OCI-LY3 (cell line): Measurements from ENCODE around the gene CCDC178.

Experiments
- H2AFZ ChIP-seq: fragments of 200-600, 300-600 bp; shearing (Covaris generic); 2 replicates; pipeline ENCODE4 v1.6.0; 2014; ENCODE audit warnings: antibody characterized with exemption, low read depth, low read length
- H3K27ac ChIP-seq: fragments of 200-600, 300-600 bp; sonication (generic); 2 replicates; pipeline ENCODE4 v1.5.1; 2014; ENCODE audit warnings: mild to moderate bottlenecking, low read length, moderate library complexity, mixed read lengths
- H3K27me3 ChIP-seq: fragments of 200-600, 300-600 bp; sonication (generic); 2 replicates; pipeline ENCODE4 v1.6.1; 2014; ENCODE audit warnings: low read depth, low read length, mixed read lengths
- H3K36me3 ChIP-seq: fragments of 200-600, 300-600 bp; sonication (generic); replicated peaks from 2 replicates; pipeline ENCODE3; 2014; ENCODE audit warnings: low read depth, low read length, mixed read lengths
- H3K4me1 ChIP-seq: fragments of 300-600, 200-600 bp; sonication (generic); 2 replicates; pipeline ENCODE4 v1.6.1; 2014; ENCODE audit warnings: low read length, mixed read lengths
- H3K4me2 ChIP-seq: fragments of 200-600, 300-600 bp; sonication (generic); 2 replicates; pipeline ENCODE4 v1.6.1; 2014; ENCODE audit warnings: low read length, mixed read lengths
- H3K4me3 ChIP-seq: fragments of 300-600, 200-600 bp; sonication (generic); 2 replicates; pipeline ENCODE4 v1.5.1; 2014; ENCODE audit warnings: antibody characterized with exemption, mild to moderate bottlenecking, low read length, moderate library complexity
- H3K79me2 ChIP-seq: fragments of 300-600, 200-600 bp; shearing (Covaris generic); 2 replicates; pipeline ENCODE4 v1.6.1; 2014; ENCODE audit warnings: mild to moderate bottlenecking, low read length, mixed read lengths
- H3K9ac ChIP-seq: fragments of 300-600, 200-600 bp; shearing (Covaris generic); 2 replicates; pipeline ENCODE4 v1.6.0; 2014; ENCODE audit warnings: mild to moderate bottlenecking, low read length, moderate library complexity
- H3K9me3 ChIP-seq: fragments of 200-600, 300-600 bp; shearing (Covaris generic); 2 replicates; pipeline ENCODE4 v1.6.1; 2014; ENCODE audit warnings: low read length, mixed read lengths; ENCODE audit not compliant: insufficient read depth
- H4K20me1 ChIP-seq: fragments of 200-600, 300-600 bp; sonication (generic); 2 replicates; pipeline ENCODE4 v1.6.1; 2016; ENCODE audit warnings: low read length, mixed read lengths; ENCODE audit not compliant: insufficient read depth
- CTCF ChIP-seq: fragments of 200-600, 300-600 bp; sonication (generic); IDR thresholded peaks from 2 replicates; pipeline ENCODE4 v1.5.1; 2014; ENCODE audit warnings: antibody characterized with exemption, low read length, low read depth
- EZH2phosphoT487 ChIP-seq: fragments of 200-600 bp; shearing (Covaris generic); IDR thresholded peaks from 2 replicates; pipeline ENCODE4 v1.6.1; 2018; ENCODE audit warnings: antibody characterized with exemption, mixed run types, low read depth

Gene CCDC178

GRCh38 chr18:33116376-33116775, 324.1 kb downstream of the CCDC178 start:
- Histone ChIP-seq H3K4me3 (no peak overlapping the region), H3K79me2 (no peaks in the 10 kb centered on the region), H3K4me1 (no peaks in the 10 kb centered on the region), H3K9me3 (no peaks in the 10 kb centered on the region), H2AFZ (no peak overlapping the region), H4K20me1 (no peaks in the 10 kb centered on the region), H3K27me3 (no peaks in the 10 kb centered on the region), H3K36me3 (no peaks in the 10 kb centered on the region), H3K27ac (no peak overlapping the region), H3K9ac (no peak overlapping the region), H3K4me2 (no peak overlapping the region)
- TF ChIP-seq CTCF (no peak), EZH2phosphoT487 (no peak)

- no peaks in the 10 kb centered on the region for H3K9me3 ChIP-seq
- no peak for TF ChIP-seq CTCF
- no peak for TF ChIP-seq EZH2phosphoT487
- H3K27ac ChIP-seq = no peak overlapping the region
- no peaks in the 10 kb centered on the region for H3K36me3 ChIP-seq
- H3K79me2 ChIP-seq = no peaks in the 10 kb centered on the region
- H4K20me1 ChIP-seq = no peaks in the 10 kb centered on the region
- no peak overlapping the region for H2AFZ ChIP-seq
- no peak overlapping the region for H3K9ac ChIP-seq
- H3K4me3 ChIP-seq = no peak overlapping the region
- H3K4me1 ChIP-seq = no peaks in the 10 kb centered on the region
- no peaks in the 10 kb centered on the region for H3K27me3 ChIP-seq
- H3K4me2 ChIP-seq = no peak overlapping the region
Observed at GRCh38 chr18:33115917-33116316, 324.6 kb downstream of the CCDC178 start.

GRCh38 chr18:33115476-33115875, 325.0 kb downstream of the CCDC178 start:
- Histone ChIP-seq H3K4me1 (no peaks in the 10 kb centered on the region), H3K4me3 (no peak overlapping the region), H3K9me3 (no peaks in the 10 kb centered on the region), H3K9ac (no peak overlapping the region), H2AFZ (no peak overlapping the region), H3K36me3 (no peaks in the 10 kb centered on the region), H3K4me2 (no peak overlapping the region), H3K27me3 (no peaks in the 10 kb centered on the region), H3K79me2 (no peaks in the 10 kb centered on the region), H4K20me1 (no peaks in the 10 kb centered on the region), H3K27ac (no peak overlapping the region)
- no peak for TF ChIP-seq CTCF
- no peak for TF ChIP-seq EZH2phosphoT487

GRCh38 chr18:33114749-33115148, 325.8 kb downstream of the CCDC178 start:
- Histone ChIP-seq H4K20me1 (no peaks in the 10 kb centered on the region), H3K79me2 (no peaks in the 10 kb centered on the region), H3K4me3 (no peak overlapping the region), H3K27me3 (no peaks in the 10 kb centered on the region), H3K4me1 (no peaks in the 10 kb centered on the region), H3K9ac (no peak overlapping the region), H2AFZ (no peak overlapping the region), H3K27ac (no peak overlapping the region), H3K4me2 (no peak overlapping the region), H3K36me3 (no peaks in the 10 kb centered on the region), H3K9me3 (no peaks in the 10 kb centered on the region)
- TF ChIP-seq EZH2phosphoT487 = no peak
- no peak for TF ChIP-seq CTCF
